ENCODE measurements around the gene CPEB2. TPM values are rescaled to one million over a fixed set of nuclear protein-coding genes. Genes with fewer than 3 reads are reported as not detected.

CPEB2 gene
- total and polyA plus RNA-seq, 7 donors, result 6.4 to 39.2 (median 27.5) TPM

DNA sequence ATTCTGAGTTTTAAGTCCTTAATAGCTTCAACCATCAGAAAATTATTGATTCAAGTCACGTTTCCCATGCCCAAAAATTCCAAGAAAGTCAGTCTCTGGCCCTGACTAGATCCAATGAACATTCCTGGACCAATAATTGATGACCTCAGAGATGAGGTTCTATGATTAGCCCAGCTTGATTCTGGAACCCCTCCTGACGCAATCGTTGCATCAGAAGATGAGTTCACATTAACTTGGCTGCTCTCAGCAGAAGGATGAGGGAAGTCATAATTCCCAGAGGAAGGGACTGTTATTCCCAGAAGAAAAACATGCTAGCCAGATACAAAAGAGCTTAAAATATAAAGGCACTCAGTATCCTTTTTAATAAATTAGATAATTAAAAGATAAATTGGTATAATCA is 34.3 kb upstream of the CPEB2 start:
- Histone ChIP-seq H3K36me3 (no peaks in the 10 kb centered on the region), H3K27me3 (no peaks in the 10 kb centered on the region), H3K9me3 (peaks cover 0 to 3% (median 0%) of the 10 kb centered on the region in 4 donors), H3K4me3 (no peak overlapping the region), H3K4me1 (no peaks in the 10 kb centered on the region), H3K27ac (no peak overlapping the region)
- 85 to 89% methylated on average over 3 of the region's 3 CpGs for WGBS, 2 donors
- TF ChIP-seq EP300 (IDR thresholded peaks at IDR 0.05), result no peak
- TF ChIP-seq, protein P1, sequence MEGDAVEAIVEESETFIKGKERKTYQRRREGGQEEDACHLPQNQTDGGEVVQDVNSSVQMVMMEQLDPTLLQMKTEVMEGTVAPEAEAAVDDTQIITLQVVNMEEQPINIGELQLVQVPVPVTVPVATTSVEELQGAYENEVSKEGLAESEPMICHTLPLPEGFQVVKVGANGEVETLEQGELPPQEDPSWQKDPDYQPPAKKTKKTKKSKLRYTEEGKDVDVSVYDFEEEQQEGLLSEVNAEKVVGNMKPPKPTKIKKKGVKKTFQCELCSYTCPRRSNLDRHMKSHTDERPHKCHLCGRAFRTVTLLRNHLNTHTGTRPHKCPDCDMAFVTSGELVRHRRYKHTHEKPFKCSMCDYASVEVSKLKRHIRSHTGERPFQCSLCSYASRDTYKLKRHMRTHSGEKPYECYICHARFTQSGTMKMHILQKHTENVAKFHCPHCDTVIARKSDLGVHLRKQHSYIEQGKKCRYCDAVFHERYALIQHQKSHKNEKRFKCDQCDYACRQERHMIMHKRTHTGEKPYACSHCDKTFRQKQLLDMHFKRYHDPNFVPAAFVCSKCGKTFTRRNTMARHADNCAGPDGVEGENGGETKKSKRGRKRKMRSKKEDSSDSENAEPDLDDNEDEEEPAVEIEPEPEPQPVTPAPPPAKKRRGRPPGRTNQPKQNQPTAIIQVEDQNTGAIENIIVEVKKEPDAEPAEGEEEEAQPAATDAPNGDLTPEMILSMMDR (IDR thresholded peaks at IDR 0.05), result no peak
- no peak for TF ChIP-seq POLR2A (IDR thresholded peaks at IDR 0.05)
- TF ChIP-seq POLR2AphosphoS5 (IDR thresholded peaks at IDR 0.05), result no peak
- intact Hi-C loops (cut with DNase I), result no loop called here
- DNase-seq, result no peak

DNA sequence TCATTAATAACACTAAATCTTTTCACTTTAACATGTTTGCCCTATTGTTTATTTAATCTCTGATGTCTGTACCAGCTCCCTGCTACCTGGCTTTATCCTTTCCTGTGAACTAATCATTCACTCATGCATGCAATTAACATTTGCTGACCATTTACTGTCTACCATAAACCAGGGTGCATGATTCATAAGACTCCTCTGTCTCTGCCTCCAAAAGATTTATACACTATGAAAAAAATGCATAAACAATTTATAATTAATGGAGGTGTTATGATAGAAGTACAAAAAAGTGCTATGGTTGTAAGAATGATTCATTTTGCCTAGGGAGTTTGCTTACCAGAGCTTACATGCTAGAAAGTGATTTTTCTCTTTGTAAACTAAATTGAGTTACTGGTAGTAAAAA is 24.5 kb upstream of the CPEB2 start:
- Histone ChIP-seq H3K9me3 (peaks cover 0 to 3% (median 0%) of the 10 kb centered on the region in 4 donors), H3K27ac (no peak overlapping the region), H3K4me3 (no peak overlapping the region), H3K27me3 (no peaks in the 10 kb centered on the region), H3K4me1 (peaks cover 0 to 15% (median 0%) of the 10 kb centered on the region in 4 donors), H3K36me3 (no peaks in the 10 kb centered on the region)
- DNase-seq, result no peak
- TF ChIP-seq POLR2AphosphoS5 (IDR thresholded peaks at IDR 0.05) (peak in 2 of 4 donors; percentile 47 to 55), POLR2A (IDR thresholded peaks at IDR 0.05) (no peak)
- intact Hi-C loops (cut with DNase I), result no loop called here

DNA sequence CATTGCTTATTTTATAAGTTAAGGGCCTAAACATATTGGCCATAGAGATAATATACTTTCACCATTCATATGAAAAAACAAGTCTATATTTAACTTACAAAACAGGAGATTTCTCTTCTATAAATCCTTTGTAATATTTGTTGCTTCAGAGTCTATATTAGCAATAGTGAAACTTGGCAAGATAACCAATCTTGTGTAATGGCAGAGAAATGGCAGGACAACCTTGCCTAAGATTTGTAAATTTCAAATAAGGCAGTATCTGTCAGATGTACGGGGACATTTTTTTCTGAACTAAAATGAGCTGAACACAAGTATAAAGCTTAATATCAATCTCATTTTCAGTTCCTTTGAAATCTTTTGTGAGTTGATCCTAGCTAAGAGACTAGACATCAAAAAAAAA is 17.8 kb upstream of the CPEB2 start:
- Histone ChIP-seq H3K27ac (no peak overlapping the region), H3K4me3 (no peak overlapping the region), H3K4me1 (no peaks in the 10 kb centered on the region), H3K36me3 (no peaks in the 10 kb centered on the region), H3K27me3 (no peaks in the 10 kb centered on the region), H3K9me3 (no peaks in the 10 kb centered on the region)
- intact Hi-C loops (cut with DNase I), result no loop called here
- TF ChIP-seq EP300 (IDR thresholded peaks at IDR 0.05), result no peak
- DNase-seq, result no peak
- 86 to 87% methylated on average over 1 of the region's 1 CpG for WGBS, 2 donors

DNA sequence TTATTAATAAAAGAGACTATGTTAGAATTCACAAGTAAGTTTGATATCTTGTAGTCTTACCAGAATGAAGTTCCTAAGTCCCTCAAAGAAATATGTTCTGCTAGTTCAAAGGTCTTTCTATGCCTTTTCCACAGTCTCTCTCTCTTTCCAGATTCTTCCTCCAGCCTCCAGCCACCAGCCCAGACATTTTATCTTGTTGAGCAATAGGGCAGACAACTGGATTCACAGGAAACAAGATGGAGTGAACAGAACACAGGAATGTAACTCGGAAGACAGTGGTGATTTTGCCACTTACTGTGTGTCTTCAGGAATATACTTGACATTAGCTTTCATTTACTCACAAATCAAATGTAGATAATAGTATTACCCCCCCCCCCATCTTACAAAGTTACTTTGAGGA is 17.1 kb upstream of the CPEB2 start:
- DNase-seq, result no peak
- no peak overlapping the region for H3K4me3 ChIP-seq

DNA sequence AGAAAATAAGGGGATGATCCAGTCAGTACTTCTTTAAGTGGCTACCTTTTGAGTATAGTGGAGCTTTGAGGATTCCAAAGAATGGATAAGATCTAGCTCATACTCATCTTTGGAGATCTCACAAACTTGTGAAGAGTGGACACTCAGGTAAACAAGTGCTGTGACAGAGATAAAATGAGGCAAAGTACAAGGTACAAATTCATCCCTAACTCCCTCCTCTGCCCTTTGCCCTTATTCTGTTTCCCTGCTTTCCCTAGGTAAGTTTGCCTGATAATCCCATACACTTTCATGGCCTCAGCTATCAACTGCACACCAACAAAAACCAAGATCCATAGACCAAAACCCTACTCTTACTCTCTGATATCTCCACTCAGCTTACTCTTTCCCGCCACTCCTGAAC is 16.4 kb upstream of the CPEB2 start:
- intact Hi-C loops (cut with DNase I), result no loop called here
- Histone ChIP-seq H3K9me3 (no peaks in the 10 kb centered on the region), H3K4me3 (no peak overlapping the region), H3K36me3 (no peaks in the 10 kb centered on the region), H3K27me3 (no peaks in the 10 kb centered on the region), H3K4me1 (no peaks in the 10 kb centered on the region), H3K27ac (no peak overlapping the region)
- DNase-seq, result no peak
- WGBS, 2 donors, result 88 to 98% methylated on average over 1 of the region's 1 CpG
- TF ChIP-seq EP300 (IDR thresholded peaks at IDR 0.05) (no peak), POLR2A (IDR thresholded peaks at IDR 0.05) (no peak), POLR2AphosphoS5 (IDR thresholded peaks at IDR 0.05) (no peak)
- TF ChIP-seq, protein P1 (IDR thresholded peaks at IDR 0.05), result no peak

More for the DNA sequence above, 17.1 kb upstream of the CPEB2 start:
- no peak for TF ChIP-seq POLR2A (IDR thresholded peaks at IDR 0.05)
- TF ChIP-seq POLR2AphosphoS5 (IDR thresholded peaks at IDR 0.05), result no peak
- TF ChIP-seq, protein P1 (IDR thresholded peaks at IDR 0.05), result no peak
- TF ChIP-seq EP300 (IDR thresholded peaks at IDR 0.05), result no peak
- Histone ChIP-seq H3K27ac (no peak overlapping the region), H3K9me3 (no peaks in the 10 kb centered on the region), H3K36me3 (no peaks in the 10 kb centered on the region), H3K27me3 (no peaks in the 10 kb centered on the region), H3K4me1 (no peaks in the 10 kb centered on the region)
- 91 to 98% methylated on average over 1 of the region's 1 CpG for WGBS, 2 donors
- intact Hi-C loops (cut with DNase I), result no loop called here

DNA sequence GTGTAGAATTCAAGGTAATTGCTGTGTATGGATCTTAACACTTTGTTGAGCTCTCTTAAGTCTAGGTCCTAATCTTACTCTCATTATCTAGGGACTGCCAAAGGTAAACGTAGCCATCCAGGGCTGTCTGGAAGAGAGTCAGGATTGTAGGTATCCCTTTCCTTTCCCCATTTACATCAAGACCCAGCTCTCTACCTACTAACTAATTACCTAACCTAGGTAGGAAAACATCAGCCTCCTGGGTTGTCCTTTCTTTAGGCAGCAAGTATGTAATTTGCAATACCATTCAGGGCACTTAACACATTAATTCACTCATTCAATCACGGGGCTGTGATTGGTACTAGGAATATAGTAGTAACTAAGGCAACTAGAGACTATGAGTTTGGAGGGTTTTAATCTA is 15.2 kb upstream of the CPEB2 start:
- no peaks in the 10 kb centered on the region for H3K9me3 ChIP-seq
- intact Hi-C loops (cut with DNase I), result no loop called here
- H3K36me3 ChIP-seq, result no peaks in the 10 kb centered on the region
- no peaks in the 10 kb centered on the region for H3K27me3 ChIP-seq
- no peak overlapping the region for H3K4me3 ChIP-seq
- TF ChIP-seq, protein P1 (IDR thresholded peaks at IDR 0.05), result no peak
- no peak for TF ChIP-seq POLR2A (IDR thresholded peaks at IDR 0.05)
- TF ChIP-seq POLR2AphosphoS5 (IDR thresholded peaks at IDR 0.05), result no peak
- no peak for TF ChIP-seq EP300 (IDR thresholded peaks at IDR 0.05)
- H3K4me1 ChIP-seq, result no peaks in the 10 kb centered on the region
- DNase-seq, result no peak
- no peak overlapping the region for H3K27ac ChIP-seq
- 68 to 72% methylated on average over 2 of the region's 2 CpGs for WGBS, 2 donors
